Transverse colon (tissue), 3 donors: Measurements from ENCODE around the gene ROBO1.

Source experiments
- CTCF ChIP-seq, 5 experiments: fragments of 200-600 bp in 3 of 5; fragments of 450-650 bp in 2 of 5; sonication (generic) in 3 of 5; IDR thresholded peaks; 1 replicate in 2 of 5; 2 replicates in 3 of 5; pipeline ENCODE4 v1.5.1; 2016 to 2017; ENCODE audit warnings: antibody characterized with exemption in 5 of 5, inconsistent platforms in 3 of 5, mild to moderate bottlenecking in 2 of 5, moderate library complexity in 1 of 5
- POLR2A ChIP-seq: fragments of 450-650 bp; IDR thresholded peaks from one replicate; pipeline ENCODE4 v1.6.1; 2016; ENCODE audit warnings: antibody characterized with exemption, mild to moderate bottlenecking, moderate library complexity

- TF ChIP-seq POLR2A (no peak), CTCF (IDR thresholded peaks at IDR 0.05) (no peak)
These were observed 300.1 kb downstream of the ROBO1 start for GRCh38 chr3:79467721-79468120.
